Body of pancreas (tissue), 4 donors: ENCODE results near the gene PCCA. TPM values are rescaled to one million over a fixed set of nuclear protein-coding genes. Genes with fewer than 3 reads are reported as not detected.

ENCODE experiments used
- ATAC-seq: fragments of 150-250 bp; one replicate; pipeline ENCODE4 v1.9.1; 2016
- DNase-seq, 4 donors: peaks; one replicate each; pipeline ENCODE4 v3.0.0-alpha.2; 2019
- H3K27ac ChIP-seq, 4 donors: fragments of 200-600 bp; sonication (generic); 1 replicate in 3 of 4; 2 replicates in 1 of 4; pipeline versions ENCODE4 v1.5.1 to v1.6.1; 2016 to 2019; ENCODE audit warnings: mild to moderate bottlenecking in 1 of 4, mixed read lengths in 1 of 4, moderate library complexity in 1 of 4
- H3K27me3 ChIP-seq, 2 donors: fragments of 200-600 bp; sonication (generic); one replicate each; pipeline ENCODE4 v1.6.0; 2016; ENCODE audit warnings: mild to moderate bottlenecking in 1 of 2
- H3K36me3 ChIP-seq, 2 donors: fragments of 200-600 bp; sonication (generic); replicated peaks in 1 of 2; 2 replicates each; pipeline ENCODE4 v1.5.1; 2016; ENCODE audit warnings: low read depth in 2 of 2; ENCODE audit not compliant: insufficient read depth in 1 of 2
- H3K4me1 ChIP-seq: fragments of 200-600 bp; sonication (generic); one replicate; pipeline ENCODE4 v1.6.0; 2016
- H3K4me3 ChIP-seq, 2 donors: fragments of 200-600 bp; sonication (generic); 1 replicate in 1 of 2; 2 replicates in 1 of 2; pipeline ENCODE4 v1.5.1; 2016 to 2019
- H3K9me3 ChIP-seq, 3 donors: fragments of 200-600 bp; sonication (generic); 1 replicate in 2 of 3; 2 replicates in 1 of 3; pipeline ENCODE4 v1.5.1; 2016
- POLR2A ChIP-seq, 3 donors: fragments of 450-650 bp; IDR thresholded peaks; one replicate each; pipeline ENCODE4 v1.6.1; 2016; ENCODE audit warnings: antibody characterized with exemption in 3 of 3, mild to moderate bottlenecking in 2 of 3
- WGBS, 2 donors: methylation state at CpG; one replicate each; pipeline ENCODE4 v1.1.5; 2017; 5-methylcytosine and 5-hydroxymethylcytosine counted together
- intact Hi-C: fragments of 100-400 bp; cut with DNase I; formaldehyde crosslinking; loops from one replicate; pipeline ENCODE4 v1.15.1; 2023
- total RNA-seq, 2 donors: library from RNA; depleted of rRNA; stranded (reverse); fragments of >200 nt; gene quantifications; one replicate each; pipeline ENCODE4 v1.1.0, GENCODE V29; 2016
- TF ChIP-seq, protein P1 (sequence below), 7 experiments: fragments of 450-650 bp in 4 of 7; fragments of 200-600 bp in 3 of 7; sonication (generic) in 3 of 7; IDR thresholded peaks; one replicate each; pipeline ENCODE4 v1.5.1; 2016 to 2019; ENCODE audit warnings: antibody characterized with exemption in 7 of 7

Gene PCCA
- total RNA-seq, 2 donors from 2014 or later, result 45.2 to 46.2 TPM

- ATAC-seq (peak; percentile 78), DNase-seq (peak; percentile 82 to 88 (median 82))
- intact Hi-C loops, result loop anchor here (10.0 kb wide), 1 partner anchor 600 kb away; no protein-coding TSS in a partner anchor
- no peak overlapping the region for H3K27ac ChIP-seq
- H3K4me3 ChIP-seq, result no peak overlapping the region
- H3K36me3 ChIP-seq, result no peaks in the 10 kb centered on the region
- H3K9me3 ChIP-seq, result no peaks in the 10 kb centered on the region
- WGBS, 2 donors, result 0 to 1% methylated on average over 5 of the region's 5 CpGs
- no peak for TF ChIP-seq POLR2A (IDR thresholded peaks at IDR 0.05)
- TF ChIP-seq, protein P1, sequence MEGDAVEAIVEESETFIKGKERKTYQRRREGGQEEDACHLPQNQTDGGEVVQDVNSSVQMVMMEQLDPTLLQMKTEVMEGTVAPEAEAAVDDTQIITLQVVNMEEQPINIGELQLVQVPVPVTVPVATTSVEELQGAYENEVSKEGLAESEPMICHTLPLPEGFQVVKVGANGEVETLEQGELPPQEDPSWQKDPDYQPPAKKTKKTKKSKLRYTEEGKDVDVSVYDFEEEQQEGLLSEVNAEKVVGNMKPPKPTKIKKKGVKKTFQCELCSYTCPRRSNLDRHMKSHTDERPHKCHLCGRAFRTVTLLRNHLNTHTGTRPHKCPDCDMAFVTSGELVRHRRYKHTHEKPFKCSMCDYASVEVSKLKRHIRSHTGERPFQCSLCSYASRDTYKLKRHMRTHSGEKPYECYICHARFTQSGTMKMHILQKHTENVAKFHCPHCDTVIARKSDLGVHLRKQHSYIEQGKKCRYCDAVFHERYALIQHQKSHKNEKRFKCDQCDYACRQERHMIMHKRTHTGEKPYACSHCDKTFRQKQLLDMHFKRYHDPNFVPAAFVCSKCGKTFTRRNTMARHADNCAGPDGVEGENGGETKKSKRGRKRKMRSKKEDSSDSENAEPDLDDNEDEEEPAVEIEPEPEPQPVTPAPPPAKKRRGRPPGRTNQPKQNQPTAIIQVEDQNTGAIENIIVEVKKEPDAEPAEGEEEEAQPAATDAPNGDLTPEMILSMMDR (IDR thresholded peaks at IDR 0.05), result peak; percentile 74 to 88 (median 85)
- H3K27me3 ChIP-seq, result no peaks in the 10 kb centered on the region
- peaks cover 31% of the 10 kb centered on the region for H3K4me1 ChIP-seq
Observed at GRCh38 chr13:100514788-100515409, 426.0 kb downstream of the PCCA start.

DNA sequence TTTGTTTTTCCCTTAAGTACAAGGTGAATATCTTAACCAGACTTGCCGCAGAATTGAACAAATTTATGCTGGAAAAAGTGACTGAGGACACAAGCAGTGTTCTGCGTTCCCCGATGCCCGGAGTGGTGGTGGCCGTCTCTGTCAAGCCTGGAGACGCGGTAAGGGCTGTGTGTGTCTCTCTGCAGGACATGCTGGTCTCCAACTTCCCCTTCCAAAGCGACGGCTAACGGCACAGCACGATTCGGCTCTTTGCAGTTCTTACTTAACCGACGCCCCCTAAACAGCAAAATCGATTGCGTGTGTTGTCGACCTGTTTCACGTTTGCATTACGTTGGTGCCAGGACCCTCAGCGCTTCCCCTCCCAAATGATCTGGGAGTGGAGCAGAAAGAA, 426.5 kb downstream of the PCCA start:
- DNase-seq (no peak), ATAC-seq (no peak)
- 77 to 85% methylated on average over 19 to 20 of the region's 20 CpGs for WGBS, 2 donors
- H3K36me3 ChIP-seq, result no peaks in the 10 kb centered on the region
- no peak for TF ChIP-seq POLR2A (IDR thresholded peaks at IDR 0.05)
- TF ChIP-seq, protein P1 (IDR thresholded peaks at IDR 0.05), result no peak
- H3K9me3 ChIP-seq, result no peaks in the 10 kb centered on the region
- H3K4me3 ChIP-seq, result no peak overlapping the region
- peaks cover 31% of the 10 kb centered on the region for H3K4me1 ChIP-seq
- H3K27me3 ChIP-seq, result no peaks in the 10 kb centered on the region
- intact Hi-C loops, result loop anchor here (10.0 kb wide), 1 partner anchor 601 kb away; no protein-coding TSS in a partner anchor
- no peak overlapping the region for H3K27ac ChIP-seq

GRCh38 chr13:100517135-100517534, 428.2 kb downstream of the PCCA start:
- ATAC-seq (peak; percentile 87), DNase-seq (peak; percentile 70 to 82 (median 79))
- H3K27ac ChIP-seq, result peak overlapping the region; percentile 76 to 88 (median 78)
- no peaks in the 10 kb centered on the region for H3K36me3 ChIP-seq
- H3K9me3 ChIP-seq, result no peaks in the 10 kb centered on the region
- H3K4me3 ChIP-seq, result no peak overlapping the region
- no peaks in the 10 kb centered on the region for H3K27me3 ChIP-seq
- intact Hi-C loops, result loop anchor here (10.0 kb wide), 1 partner anchor 602 kb away; no protein-coding TSS in a partner anchor
- H3K4me1 ChIP-seq, result peaks cover 31% of the 10 kb centered on the region
- TF ChIP-seq, protein P1 (IDR thresholded peaks at IDR 0.05), result no peak
- peak in 2 of 3 donors; percentile 34 to 41 for TF ChIP-seq POLR2A (IDR thresholded peaks at IDR 0.05)
- 14 to 20% methylated on average over 9 of the region's 9 CpGs for WGBS, 2 donors

DNA sequence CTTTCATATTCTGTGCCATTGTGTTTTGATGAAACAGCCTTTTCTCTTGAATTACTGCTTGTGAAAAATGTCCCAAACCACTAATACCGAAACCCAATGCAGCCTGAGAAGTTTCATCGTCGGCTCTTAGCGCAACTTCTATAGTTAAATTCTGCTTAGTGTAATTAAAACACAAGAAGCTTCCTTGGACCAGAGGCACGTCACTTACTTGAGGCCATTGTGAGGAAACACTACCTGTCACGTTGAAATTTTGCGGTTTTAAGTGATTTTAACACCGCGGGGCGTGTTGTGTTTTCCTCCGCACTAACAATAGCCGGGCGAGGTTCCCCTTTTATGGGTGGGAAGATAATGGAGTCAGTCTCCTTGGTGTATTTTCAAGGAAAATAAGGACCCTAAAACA, 428.8 kb downstream of the PCCA start:
- 63 to 82% methylated on average over 13 of the region's 13 CpGs for WGBS, 2 donors
- intact Hi-C loops, result loop anchor here (10.0 kb wide), 1 partner anchor 603 kb away; no protein-coding TSS in a partner anchor

More for the DNA sequence above, 428.8 kb downstream of the PCCA start:
- Histone ChIP-seq H3K27ac (peak overlapping the region; percentile 76 to 88 (median 78)), H3K4me3 (no peak overlapping the region), H3K36me3 (no peaks in the 10 kb centered on the region), H3K9me3 (no peaks in the 10 kb centered on the region), H3K4me1 (peaks cover 31% of the 10 kb centered on the region), H3K27me3 (no peaks in the 10 kb centered on the region)
- DNase-seq (no peak), ATAC-seq (no peak)
- TF ChIP-seq, protein P1 (IDR thresholded peaks at IDR 0.05), result no peak
- no peak for TF ChIP-seq POLR2A (IDR thresholded peaks at IDR 0.05)
